Raji (cell line): Measurements from ENCODE around the gene RFPL3.

Source experiments
- POLR2A ChIP-seq: IDR thresholded peaks from 2 replicates; pipeline ENCODE4 v1.6.1; 2011; ENCODE audit warnings: low read depth, low read length, control low read depth; ENCODE audit not compliant: insufficient read depth

RFPL3 gene

GRCh38 chr22:32375678-32376450, 18.2 kb downstream of the RFPL3 start:
- TF ChIP-seq POLR2A = no peak

- TF ChIP-seq POLR2A = no peak
Measured at GRCh38 chr22:32376681-32377080, 19.0 kb downstream of the RFPL3 start.

- no peak for TF ChIP-seq POLR2A
Measured at GRCh38 chr22:32378707-32379272, 21.1 kb downstream of the RFPL3 start.

- TF ChIP-seq POLR2A = no peak
Measured at GRCh38 chr22:32380991-32381390, 23.3 kb downstream of the RFPL3 start.

GRCh38 chr22:32385681-32386080, 28.0 kb downstream of the RFPL3 start:
- TF ChIP-seq POLR2A = no peak

GRCh38 chr22:32389685-32390084, 32.0 kb downstream of the RFPL3 start:
- no peak for TF ChIP-seq POLR2A

- TF ChIP-seq POLR2A = no peak
Measured at GRCh38 chr22:32395107-32395506, 37.4 kb downstream of the RFPL3 start.

GRCh38 chr22:32396255-32396654, 38.6 kb downstream of the RFPL3 start:
- no peak for TF ChIP-seq POLR2A

- no peak for TF ChIP-seq POLR2A
Measured at GRCh38 chr22:32396746-32397145, 39.1 kb downstream of the RFPL3 start.

GRCh38 chr22:32401486-32401885, 43.8 kb downstream of the RFPL3 start:
- TF ChIP-seq POLR2A = no peak

GRCh38 chr22:32404021-32404420, 46.4 kb downstream of the RFPL3 start:
- no peak for TF ChIP-seq POLR2A

- no peak for TF ChIP-seq POLR2A
Measured at GRCh38 chr22:32407312-32407711, 49.6 kb downstream of the RFPL3 start.

- TF ChIP-seq POLR2A = no peak
Measured at GRCh38 chr22:32407936-32408335, 50.3 kb downstream of the RFPL3 start.

GRCh38 chr22:32409977-32410376, 52.3 kb downstream of the RFPL3 start:
- TF ChIP-seq POLR2A = no peak

- TF ChIP-seq POLR2A = no peak
Measured at GRCh38 chr22:32410459-32410858, 52.8 kb downstream of the RFPL3 start.
